K562 (cell line): Measurements from ENCODE around the gene RNH1. TPM values are rescaled to one million over a fixed set of nuclear protein-coding genes. Genes with fewer than 3 reads are reported as not detected.
A peak's percentile ranks its signal among the peaks of the same experiment; 100 is the strongest.

Experiments
- ATF1 ChIP-seq, 2 experiments: fragments of 450-650 bp in 1 of 2; IDR thresholded peaks; 2 replicates each; pipeline ENCODE4 v1.6.1; 2016; ENCODE audit warnings: missing compliant biosample characterization in 1 of 2, missing genetic modification characterization in 1 of 2
- BCLAF1 ChIP-seq, 2 experiments: fragments of 450-650 bp in 1 of 2; IDR thresholded peaks; 2 replicates each; pipeline ENCODE4 v1.6.1; 2011 to 2017; ENCODE audit warnings: low read depth in 2 of 2, antibody characterized with exemption in 1 of 2, borderline replicate concordance in 1 of 2, low read length in 1 of 2, mild to moderate bottlenecking in 1 of 2, mixed read lengths in 1 of 2; ENCODE audit not compliant: control insufficient read depth in 1 of 2
- BRF1 ChIP-seq: IDR thresholded peaks from 3 replicates; pipeline ENCODE4 v1.6.1; 2011; ENCODE audit warnings: borderline replicate concordance, mild to moderate bottlenecking; ENCODE audit not compliant: insufficient read length; ENCODE audit errors: extremely low read depth
- CBX1 ChIP-seq: sonication (generic); IDR thresholded peaks from 2 replicates; pipeline ENCODE4 v1.6.1; 2016; ENCODE audit warnings: antibody characterized with exemption, low read depth, mild to moderate bottlenecking
- CTCF ChIP-seq, 3 experiments: IDR thresholded peaks in 2 of 3; conservative IDR thresholded peaks in 1 of 3; 2 replicates each; pipeline ENCODE4 v1.5.1; 2011 to 2012; ENCODE audit warnings: low read length in 3 of 3, mild to moderate bottlenecking in 3 of 3, control low read depth in 2 of 3, improper control_type of control experiment in 1 of 3, inconsistent platforms in 1 of 3, low read depth in 1 of 3, mixed read lengths in 1 of 3, moderate library complexity in 1 of 3; ENCODE audit not compliant: insufficient read depth in 2 of 3
- GABPA ChIP-seq: fragments of 200-800 bp; sonication (Bioruptor generic); conservative IDR thresholded peaks from 2 replicates; pipeline ENCODE4 v1.6.1; 2016; ENCODE audit warnings: low read depth, missing genetic modification characterization, missing compliant biosample characterization
- GATA2 ChIP-seq: sonication (generic); formaldehyde crosslinking; IDR thresholded peaks from 2 replicates; pipeline ENCODE4 v1.4.0; 2020; ENCODE audit warnings: mild to moderate bottlenecking, missing genetic modification reagents
- HDGF ChIP-seq: fragments of 450-650 bp; IDR thresholded peaks from 2 replicates; pipeline ENCODE4 v1.6.1; 2016
- KDM5B ChIP-seq: fragments of 200-600 bp; sonication (generic); IDR thresholded peaks from 2 replicates; pipeline ENCODE4 v1.6.1; 2012; ENCODE audit warnings: low read depth, mild to moderate bottlenecking, moderate library complexity, low read length, control low read depth, inconsistent platforms; ENCODE audit not compliant: insufficient replicate concordance
- MAZ ChIP-seq, 2 experiments: fragments of 450-650 bp in 1 of 2; sonication (generic) in 1 of 2; formaldehyde crosslinking; IDR thresholded peaks in 1 of 2; conservative IDR thresholded peaks in 1 of 2; 2 replicates each; pipeline versions ENCODE4 v1.4.0 to v1.5.0; 2020; ENCODE audit warnings: mild to moderate bottlenecking in 1 of 2, missing genetic modification reagents in 1 of 2
- ZBTB43 ChIP-seq: sonication (generic); formaldehyde crosslinking; IDR thresholded peaks from 2 replicates; pipeline ENCODE4 v1.8.0; 2023; ENCODE audit warnings: mild to moderate bottlenecking, missing genetic modification reagents
- ZNF395 ChIP-seq: fragments of 200-800 bp; sonication (Bioruptor generic); IDR thresholded peaks from 2 replicates; pipeline ENCODE4 v1.6.1; 2017; ENCODE audit warnings: missing genetic modification characterization, missing compliant biosample characterization
- ZNF639 ChIP-seq, 2 experiments: fragments of 200-800 bp in 1 of 2; sonication (Bioruptor generic) in 1 of 2; sonication (generic) in 1 of 2; formaldehyde crosslinking in 1 of 2; IDR thresholded peaks in 1 of 2; conservative IDR thresholded peaks in 1 of 2; 2 replicates each; pipeline versions ENCODE4 v1.5.0 to v1.6.1; 2016 to 2020; ENCODE audit warnings: missing compliant biosample characterization in 1 of 2, missing genetic modification characterization in 1 of 2, missing genetic modification reagents in 1 of 2
- ZNF75A ChIP-seq: fragments of 450-650 bp; formaldehyde crosslinking; IDR thresholded peaks from 2 replicates; pipeline ENCODE4 v1.4.0; 2020; ENCODE audit warnings: mild to moderate bottlenecking
- polyA plus RNA-seq, 8 experiments: library from polyadenylated mRNA; depleted of rRNA in 4 of 8; stranded (reverse) in 5 of 8; unstranded in 3 of 8; fragments of >200 nt; fragmentation: Nextera tagmentation in 2 of 8; fragmentation: Illumina TruSeq in 1 of 8; extraction: Ambion mirVana in 2 of 8; extraction: Trizol in 1 of 8; gene quantifications; 2 replicates each; pipeline versions ENCODE4 v1.2.1 to v1.2.3, GENCODE V29; 2011 to 2014; ENCODE audit warnings: inconsistent platforms in 1 of 8, missing spikeins in 1 of 8
- total RNA-seq, 7 experiments: library from RNA; depleted of rRNA in 6 of 7; stranded (reverse); fragments of >200 nt in 6 of 7; fragmentation: Illumina TruSeq in 2 of 7; extraction: Trizol in 2 of 7; gene quantifications; 2 replicates each; pipeline versions ENCODE4 v1.2.1 to v1.2.3, GENCODE V29; 2011 to 2021; ENCODE audit warnings: low replicate concordance in 1 of 7

Gene RNH1
- total and polyA plus RNA-seq, 9 of the 15 experiments (the other 6 are each of a cell fraction or from before 2014, with no cell fraction given), result 2.5 to 160 (median 44.3) TPM

GRCh38 chr11:447923-448731 lies 58.9 kb downstream of the RNH1 start (continued):
- TF ChIP-seq CTCF (IDR thresholded peaks at IDR 0.05 in 2 of 3, conservative IDR thresholded peaks at IDR 0.05 in 1 of 3; ENCODE audit: insufficient read depth in 2 of 3, low read depth in 1 of 3, low read length in 3 of 3), result peak; percentile 91 to 94 (median 91)
- TF ChIP-seq GABPA (tag), result peak; percentile 72
- TF ChIP-seq BRF1, result no peak
- peak; percentile 50 for TF ChIP-seq KDM5B
- TF ChIP-seq ZNF639 (CRISPR knock-in tag; conservative IDR thresholded peaks at IDR 0.05 in 1 of 2, IDR thresholded peaks at IDR 0.05 in 1 of 2), result peak in 1 of 2 experiments; percentile 90; a peak in 2 of 4 replicates
- TF ChIP-seq GATA2 (CRISPR knock-in tag), result 0 out of 2 replicates have a peak, but pooled peaks have one; percentile 48
- TF ChIP-seq BCLAF1 (IDR thresholded peaks at IDR 0.05; ENCODE audit: borderline replicate concordance in 1 of 2, control insufficient read depth in 1 of 2, low read depth in 2 of 2, low read length in 1 of 2), result 0 out of 4 replicates have a peak, but pooled peaks of 1 of the 2 experiments have one; percentile 42
- 0 out of 2 replicates have a peak, but pooled peaks have one; percentile 33 for TF ChIP-seq ZNF75A
- 0 out of 2 replicates have a peak, but pooled peaks have one; percentile 37 for TF ChIP-seq HDGF
- peak; percentile 68; the same call in 1 of the 2 replicates for TF ChIP-seq ZNF395 (CRISPR knock-in tag)
- peak; percentile 94 to 96 for TF ChIP-seq MAZ (CRISPR knock-in tag; conservative IDR thresholded peaks at IDR 0.05 in 1 of 2, IDR thresholded peaks at IDR 0.05 in 1 of 2)
- TF ChIP-seq ATF1 (CRISPR knock-in tag; IDR thresholded peaks at IDR 0.05), result no peak
- TF ChIP-seq ATF1 (tag; IDR thresholded peaks at IDR 0.05), result peak; percentile 84
- TF ChIP-seq CBX1, result peak; percentile 32; the same call in 1 of the 2 replicates
- TF ChIP-seq ZBTB43, result 0 out of 2 replicates have a peak, but pooled peaks have one; percentile 28
